Natural killer cell (primary cell): ENCODE data around the gene UTP3. TPM values are rescaled to one million over a fixed set of nuclear protein-coding genes. Genes with fewer than 3 reads are reported as not detected.
"Not testable (repeated sequence)": the region's sequence is repeated elsewhere in the genome, so short reads cannot be mapped to it uniquely, and the experiment has no call there.

Source experiments
- ATAC-seq, 3 donors: fragments of 150-1000 bp in 2 of 3; fragments of 200-7000 bp in 1 of 3; cut with Tn5 transposase; 1 replicate in 1 of 3; 2 replicates in 2 of 3; pipeline ENCODE4 v1.10.0; 2021; ENCODE audit warnings: mild to moderate bottlenecking in 2 of 3, moderate library complexity in 2 of 3
- DNase-seq, 2 donors: peaks; one replicate each; pipeline versions ENCODE4 v3.0.0 to v3.0.0-alpha.2; 2013 to 2021; ENCODE audit warnings: mixed read lengths in 1 of 2
- H3K27ac ChIP-seq: one replicate; pipeline ENCODE4 v1.5.1; 2013; ENCODE audit warnings: mild to moderate bottlenecking, low read length
- H3K27me3 ChIP-seq: one replicate; pipeline ENCODE4 v1.6.1; 2013; ENCODE audit warnings: low read length; ENCODE audit not compliant: control insufficient read depth, insufficient read depth
- H3K36me3 ChIP-seq: one replicate; pipeline ENCODE4 v1.6.1; 2013; ENCODE audit warnings: low read length; ENCODE audit not compliant: control insufficient read depth, insufficient read depth
- H3K4me1 ChIP-seq: one replicate; pipeline ENCODE4 v1.6.1; 2013; ENCODE audit warnings: low read length; ENCODE audit not compliant: control insufficient read depth, insufficient read depth
- H3K4me3 ChIP-seq: one replicate; pipeline ENCODE4 v1.5.1; 2013; ENCODE audit warnings: low read length
- H3K9me3 ChIP-seq: one replicate; pipeline ENCODE4 v1.6.1; 2013; ENCODE audit warnings: low read length; ENCODE audit not compliant: control insufficient read depth, insufficient read depth
- H3K27ac Mint-ChIP-seq, 2 donors: one replicate each; pipeline ENCODE4 v1.8.0; 2022; ENCODE audit warnings: mild to moderate bottlenecking in 2 of 2, mixed read lengths in 2 of 2, moderate library complexity in 1 of 2
- H3K27me3 Mint-ChIP-seq, 2 donors: one replicate each; pipeline ENCODE4 v1.8.0; 2022; ENCODE audit warnings: low read depth in 2 of 2, mixed read lengths in 2 of 2
- H3K36me3 Mint-ChIP-seq: one replicate; pipeline ENCODE4 v1.8.0; 2022; ENCODE audit warnings: mixed read lengths
- H3K4me1 Mint-ChIP-seq, 2 donors: one replicate each; pipeline ENCODE4 v1.8.0; 2022; ENCODE audit warnings: mixed read lengths in 2 of 2
- H3K4me3 Mint-ChIP-seq: one replicate; pipeline ENCODE4 v1.8.0; 2022; ENCODE audit warnings: mild to moderate bottlenecking, moderate library complexity, mixed read lengths
- H3K9me3 Mint-ChIP-seq, 2 donors: one replicate each; pipeline ENCODE4 v1.8.0; 2022; ENCODE audit warnings: mixed read lengths in 2 of 2
- CTCF ChIP-seq: fragments of 200-600 bp; IDR thresholded peaks from one replicate; pipeline ENCODE4 v1.8.0; 2022; ENCODE audit warnings: antibody characterized with exemption
- WGBS: methylation state at CpG from one replicate; pipeline ENCODE4 v1.1.7; 2013; ENCODE audit warnings: missing lambda C conversion rate; ENCODE audit not compliant: insufficient coverage; 5-methylcytosine and 5-hydroxymethylcytosine counted together
- intact Hi-C: fragments of 100-400 bp; cut with micrococcal nuclease; formaldehyde crosslinking; loops from one replicate; pipeline ENCODE4 v1.14.2; 2022
- total RNA-seq, 4 donors: library from RNA; stranded (reverse); fragments of 120-200 nt in 1 of 4; gene quantifications; one replicate each; pipeline versions ENCODE4 v1.2.3 to v1.2.4, GENCODE V29; 2013 to 2022

Gene UTP3
- 10 to 100 TPM; 22.3 to 23.1 (median 22.6) TPM for total RNA-seq
- total RNA-seq (2013), result 24.4 TPM

GRCh38 chr4:70687821-70688794 is at the start of gene UTP3:
Gene UTP3 (plus strand): TSS chr4:70688532. CDS start chr4:70688678, 146 bp downstream.
- intact Hi-C loops, result loop anchor here (1.0 to 10.0 kb wide), 4 partner anchors 17 to 307 kb away; partner anchors contain the start of genes DCK and GRSF1
- Mint-ChIP-seq H3K36me3 (no peaks in the 10 kb centered on the region), H3K27me3 (peaks cover 0 to 2% of the 10 kb centered on the region in 2 donors), H3K9me3 (no peaks in the 10 kb centered on the region), H3K27ac (peak within 1 kb of the TSS; percentile 99), H3K4me3 (peak within 1 kb of the TSS; percentile 100), H3K4me1 (peaks cover 33 to 36% of the 10 kb centered on the region in 2 donors)
- ATAC-seq (peak; percentile 85 to 96 (median 89)), DNase-seq (peak; percentile 85 to 98)
- no peaks in the 10 kb centered on the region for H3K27me3 ChIP-seq
- WGBS, result under 1% methylated on average over 70 of the region's 70 CpGs
- peak; percentile 97 for TF ChIP-seq CTCF
- peak within 1 kb of the TSS; percentile 93 for H3K4me3 ChIP-seq
- H3K9me3 ChIP-seq, result no peaks in the 10 kb centered on the region
- peak within 1 kb of the TSS; percentile 97 for H3K27ac ChIP-seq
- H3K36me3 ChIP-seq, result peaks cover 6% of the 10 kb centered on the region
- peaks cover 25% of the 10 kb centered on the region for H3K4me1 ChIP-seq

DNA sequence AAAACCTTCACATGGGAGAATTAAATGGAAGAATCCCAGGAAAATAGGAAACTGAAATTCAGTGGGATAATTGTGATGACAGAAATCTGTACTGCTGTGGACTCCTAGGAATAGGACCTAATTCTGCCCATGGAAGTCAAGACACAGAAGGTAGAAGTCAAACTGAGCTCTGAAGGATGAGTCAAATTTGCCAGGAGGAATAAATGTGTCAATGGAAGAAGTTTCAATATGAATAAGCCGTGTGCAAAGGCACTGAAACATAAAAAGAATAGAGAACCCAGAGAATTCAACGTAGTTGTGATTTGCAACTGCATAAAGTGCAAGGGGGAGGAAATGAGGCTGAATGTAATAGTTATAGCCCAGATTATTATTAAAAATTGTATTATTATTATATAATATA is 48.1 kb upstream of the UTP3 start:
- H3K4me3 Mint-ChIP-seq, result no peak overlapping the region
- TF ChIP-seq CTCF, result no peak
- H3K9me3 Mint-ChIP-seq, result no peaks in the 10 kb centered on the region
- Histone ChIP-seq H3K4me1 (no peaks in the 10 kb centered on the region), H3K4me3 (no peak overlapping the region), H3K27ac (no peak overlapping the region), H3K27me3 (no peaks in the 10 kb centered on the region), H3K9me3 (no peaks in the 10 kb centered on the region), H3K36me3 (no peaks in the 10 kb centered on the region)
- no peak for DNase-seq
- H3K27me3 Mint-ChIP-seq, result peaks cover 3 to 13% of the 10 kb centered on the region in 2 donors
- H3K27ac Mint-ChIP-seq, result no peak overlapping the region
- H3K36me3 Mint-ChIP-seq, result no peaks in the 10 kb centered on the region
- intact Hi-C loops, result no loop called here
- WGBS, result 78% methylated on average over 2 of the region's 2 CpGs
- no peak for ATAC-seq
- H3K4me1 Mint-ChIP-seq, result no peaks in the 10 kb centered on the region

- H3K4me3 Mint-ChIP-seq, ATAC-seq, intact Hi-C loops: not testable (repeated sequence)
Observed at GRCh38 chr4:70650741-70651140, 37.6 kb upstream of the UTP3 start.

DNA sequence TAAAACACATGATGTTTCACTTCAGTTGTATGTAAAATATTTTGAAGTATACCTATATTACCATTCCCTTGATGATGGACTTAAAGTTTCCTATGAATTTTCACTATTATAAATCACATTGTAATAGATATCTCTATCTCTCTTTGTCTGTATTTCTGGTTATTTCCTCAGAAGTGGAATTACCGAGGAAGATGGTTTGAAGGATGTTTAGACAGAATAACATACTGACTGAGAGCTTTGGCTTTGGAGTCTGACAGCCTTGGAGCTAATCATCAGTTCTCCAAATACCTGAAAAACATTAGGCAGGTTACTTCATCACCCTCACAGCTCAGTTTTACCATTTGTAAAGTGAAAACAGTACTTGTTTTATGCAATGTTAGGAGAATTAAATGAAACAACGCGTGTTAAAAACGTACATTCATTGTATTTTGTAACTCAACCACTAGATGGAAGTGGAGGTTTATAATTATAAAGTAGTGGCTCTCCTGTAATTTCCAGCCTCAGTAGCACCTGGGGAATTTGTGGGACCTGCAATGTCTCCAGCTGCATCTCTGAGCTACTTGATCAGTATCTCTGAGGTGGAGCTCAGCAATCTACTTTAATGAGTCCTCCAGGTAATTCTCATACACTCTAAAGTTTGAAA is 36.3 kb upstream of the UTP3 start:
- no peaks in the 10 kb centered on the region for H3K36me3 Mint-ChIP-seq
- ATAC-seq (peak in 1 of 3 donors; percentile 48), DNase-seq (peak in 1 of 2 donors; percentile 57)

More at GRCh38 chr4:70650741-70651140, 37.6 kb upstream of the UTP3 start:
- not testable (repeated sequence) for H3K9me3 Mint-ChIP-seq, H3K27ac Mint-ChIP-seq, DNase-seq, H3K27ac ChIP-seq, H3K36me3 Mint-ChIP-seq, H3K4me3 ChIP-seq, H3K4me1 Mint-ChIP-seq, H3K27me3 ChIP-seq, H3K4me1 ChIP-seq, H3K9me3 ChIP-seq, H3K36me3 ChIP-seq
- 100% methylated on average over 1 of the region's 4 CpGs for WGBS
- peaks cover 5 to 16% of the 10 kb centered on the region in 2 donors for H3K27me3 Mint-ChIP-seq

More for the DNA sequence above, 36.3 kb upstream of the UTP3 start:
- no peak overlapping the region for H3K4me3 ChIP-seq
- H3K27me3 Mint-ChIP-seq, result peaks cover 5 to 16% of the 10 kb centered on the region in 2 donors
- H3K4me1 Mint-ChIP-seq, result no peaks in the 10 kb centered on the region
- WGBS, result no CpG with 5 or more reads among the region's 4 CpGs
- no peaks in the 10 kb centered on the region for H3K4me1 ChIP-seq
- no peak overlapping the region for H3K27ac Mint-ChIP-seq
- no peak overlapping the region for H3K4me3 Mint-ChIP-seq
- H3K27ac ChIP-seq, result no peak overlapping the region
- peak; percentile 63 for TF ChIP-seq CTCF
- no peaks in the 10 kb centered on the region for H3K9me3 Mint-ChIP-seq
- intact Hi-C loops, result no loop called here
- H3K9me3 ChIP-seq, result no peaks in the 10 kb centered on the region
- no peaks in the 10 kb centered on the region for H3K27me3 ChIP-seq
- H3K36me3 ChIP-seq, result no peaks in the 10 kb centered on the region
